SK-N-MC (cell line): ENCODE measurements around the gene CHMP6.
A peak's percentile ranks its signal among the peaks of the same experiment; 100 is the strongest.
"Not testable (repeated sequence)": the region's sequence is repeated elsewhere in the genome, so short reads cannot be mapped to it uniquely, and the experiment has no call there.

Experiments used
- DNase-seq: peaks from one replicate; pipeline ENCODE4 v3.0.0-alpha.2; 2011; ENCODE audit warnings: low read depth, low spot score
- H3K27ac ChIP-seq: fragments of 200-600 bp; sonication (generic); 2 replicates; pipeline ENCODE4 v1.5.1; 2016; ENCODE audit warnings: mixed run types
- H3K36me3 ChIP-seq: fragments of 200-600 bp; sonication (generic); 2 replicates; pipeline ENCODE4 v1.6.1; 2017; ENCODE audit warnings: antibody characterized with exemption, low read length, mixed read lengths; ENCODE audit not compliant: insufficient read depth
- H3K4me3 ChIP-seq: fragments of 200-600 bp; sonication (generic); 2 replicates; pipeline ENCODE4 v1.5.1; 2016
- H3K9ac ChIP-seq: fragments of 200-600 bp; sonication (generic); 2 replicates; pipeline ENCODE4 v1.8.0; 2017; ENCODE audit warnings: mixed run types, mixed read lengths; ENCODE audit not compliant: insufficient read length
- H3K9me3 ChIP-seq: fragments of 200-600 bp; sonication (generic); 2 replicates; pipeline ENCODE4 v1.6.1; 2017; ENCODE audit warnings: low read depth, mild to moderate bottlenecking, antibody characterized with exemption, low read length, moderate library complexity, mixed read lengths
- EZH2 ChIP-seq: fragments of 200-600 bp; sonication (generic); IDR thresholded peaks from one replicate; pipeline ENCODE4 v1.6.1; 2017; ENCODE audit warnings: antibody characterized with exemption
- FOXP2 ChIP-seq: optimal IDR thresholded peaks from 2 replicates; pipeline ENCODE3; 2011; ENCODE audit warnings: mild to moderate bottlenecking, moderate library complexity; ENCODE audit not compliant: insufficient read depth; ENCODE audit errors: extremely low read length, control extremely low read depth
- POLR2AphosphoS5 ChIP-seq: IDR thresholded peaks from 2 replicates; pipeline ENCODE4 v1.6.1; 2012; ENCODE audit warnings: mild to moderate bottlenecking, low read depth, low read length, borderline replicate concordance

CHMP6 gene

DNA sequence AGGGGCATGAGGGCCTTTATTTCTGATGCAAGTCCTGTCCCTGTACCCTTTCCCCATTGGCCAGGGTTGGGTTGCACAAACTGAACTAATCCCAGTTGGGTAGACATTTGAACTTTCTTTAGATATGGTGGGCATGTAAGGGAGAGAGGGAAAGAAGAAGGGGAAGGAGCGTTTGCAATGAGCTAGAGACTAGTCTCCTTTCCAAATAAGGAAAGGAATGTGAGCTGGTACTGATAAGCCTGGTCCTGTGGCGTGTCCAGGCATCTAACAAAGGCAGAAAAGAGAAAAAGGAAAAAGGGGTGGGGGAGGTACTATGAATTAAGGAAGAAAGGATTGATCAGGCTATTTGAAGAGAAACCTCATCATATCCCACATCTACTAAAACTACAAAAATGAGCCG lies 20.3 kb downstream of the CHMP6 start:
- no peaks in the 10 kb centered on the region for H3K9me3 ChIP-seq
- no peak overlapping the region for H3K4me3 ChIP-seq
- no peak overlapping the region for H3K9ac ChIP-seq
- H3K36me3 ChIP-seq = no peaks in the 10 kb centered on the region
- H3K27ac ChIP-seq = no peak overlapping the region
- no peak for TF ChIP-seq EZH2
- TF ChIP-seq POLR2AphosphoS5 = no peak
- no peak for TF ChIP-seq FOXP2
- DNase-seq = no peak

DNA sequence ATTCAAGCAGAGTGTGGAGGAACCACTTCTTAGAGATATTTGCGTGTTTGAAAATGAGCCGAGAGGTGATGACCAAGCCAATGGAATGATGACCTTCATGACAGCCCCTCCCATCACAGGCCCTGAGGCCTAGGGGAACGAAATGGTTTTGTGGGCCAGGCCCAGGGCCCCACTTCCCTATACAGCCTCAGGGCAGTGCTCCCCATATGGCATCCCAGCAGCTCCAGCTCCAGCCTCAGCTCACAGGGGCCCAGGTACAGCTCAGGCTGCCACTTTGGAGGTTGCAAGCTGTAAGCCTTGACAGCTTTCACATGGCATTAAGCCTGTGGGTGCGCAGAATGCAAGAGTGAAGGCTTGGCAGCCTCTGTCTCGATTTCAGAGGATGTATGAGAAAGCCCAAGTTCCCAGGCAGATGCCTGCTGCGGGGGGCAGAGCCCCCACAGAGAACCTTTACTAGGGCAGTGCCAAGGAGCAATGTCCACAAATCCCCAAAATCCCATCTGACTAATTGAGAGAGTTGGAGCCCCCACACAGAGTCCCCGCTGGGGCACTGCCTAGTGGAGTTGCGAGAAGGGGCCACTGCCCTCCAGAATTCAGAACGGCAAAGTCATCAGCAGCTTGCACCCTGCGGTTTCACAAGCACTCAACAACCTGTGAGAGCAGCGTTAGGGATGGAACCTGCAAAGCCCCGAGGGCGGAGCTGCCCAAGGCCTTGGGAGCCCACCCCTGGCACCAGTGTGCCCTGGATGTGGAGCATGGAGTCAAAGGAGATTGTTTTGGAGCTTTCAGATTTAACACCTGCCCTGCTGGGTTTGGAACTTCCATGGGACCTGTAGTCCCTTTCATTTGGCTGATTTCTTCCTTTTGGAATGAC lies 21.2 kb downstream of the CHMP6 start:
- no peak overlapping the region for H3K27ac ChIP-seq
- TF ChIP-seq FOXP2 (no peak), EZH2 (no peak), POLR2AphosphoS5 (no peak)
- H3K9me3 ChIP-seq = no peaks in the 10 kb centered on the region
- H3K9ac ChIP-seq = no peak overlapping the region
- DNase-seq = no peak
- no peak overlapping the region for H3K4me3 ChIP-seq
- H3K36me3 ChIP-seq = no peaks in the 10 kb centered on the region

DNA sequence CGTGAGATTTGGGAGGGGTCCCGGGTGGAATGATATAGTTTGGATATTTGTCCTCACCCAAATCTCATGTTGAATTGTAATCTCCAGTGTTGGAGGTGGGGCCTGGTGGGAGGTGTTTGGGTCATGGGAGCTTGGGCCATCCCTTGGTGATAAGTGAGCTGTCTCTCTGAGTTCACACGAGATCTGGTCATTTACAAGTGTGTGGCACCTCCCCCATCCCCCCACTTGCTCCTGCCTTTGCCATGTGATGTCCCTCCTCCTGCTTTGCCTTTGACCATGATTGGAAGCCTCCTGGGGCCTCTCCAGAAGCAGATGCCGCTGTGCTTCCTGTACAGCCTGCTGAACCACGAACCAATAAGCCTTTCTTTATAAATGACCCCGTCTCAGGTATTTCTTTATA lies 22.0 kb downstream of the CHMP6 start:
- H3K27ac ChIP-seq = no peak overlapping the region
- no peaks in the 10 kb centered on the region for H3K36me3 ChIP-seq
- H3K9me3 ChIP-seq = no peaks in the 10 kb centered on the region
- no peak overlapping the region for H3K4me3 ChIP-seq
- no peak for DNase-seq
- TF ChIP-seq EZH2 (no peak), POLR2AphosphoS5 (no peak), FOXP2 (no peak)
- H3K9ac ChIP-seq = no peak overlapping the region

GRCh38 chr17:81015136-81015535 lies 23.5 kb downstream of the CHMP6 start:
- H3K9me3 ChIP-seq = no peaks in the 10 kb centered on the region
- no peak for DNase-seq
- TF ChIP-seq EZH2 (no peak), POLR2AphosphoS5 (no peak), FOXP2 (no peak)
- no peak overlapping the region for H3K9ac ChIP-seq
- H3K4me3 ChIP-seq = no peak overlapping the region
- H3K27ac ChIP-seq = no peak overlapping the region
- no peaks in the 10 kb centered on the region for H3K36me3 ChIP-seq

DNA sequence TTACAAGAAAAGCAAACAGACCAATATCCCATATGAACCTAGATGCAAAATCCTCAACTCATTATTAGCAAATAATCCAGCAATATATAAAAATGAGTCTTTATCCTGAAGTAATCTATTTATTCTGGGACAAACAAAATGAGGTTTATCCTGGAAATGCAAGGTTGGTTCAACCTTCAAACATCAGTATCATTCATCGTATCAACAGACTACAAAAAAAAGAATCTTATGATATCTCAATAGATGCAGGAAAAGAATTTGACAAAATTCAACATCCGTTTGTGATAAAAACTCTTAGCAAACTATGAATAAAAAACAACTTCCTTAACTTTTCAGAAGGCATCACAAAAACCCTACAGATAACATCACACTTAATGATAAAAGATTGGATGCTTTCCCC lies 24.9 kb downstream of the CHMP6 start:
- TF ChIP-seq POLR2AphosphoS5 = no peak
- no peak for TF ChIP-seq EZH2
- TF ChIP-seq FOXP2 = no peak
- Histone ChIP-seq H3K36me3 (no peaks in the 10 kb centered on the region), H3K9ac (no peak overlapping the region), H3K4me3 (no peak overlapping the region), H3K27ac (no peak overlapping the region), H3K9me3 (no peaks in the 10 kb centered on the region)
- no peak for DNase-seq

GRCh38 chr17:81017330-81017729 lies 25.7 kb downstream of the CHMP6 start:
- not testable (repeated sequence) for H3K4me3 ChIP-seq, H3K36me3 ChIP-seq, H3K9ac ChIP-seq, H3K9me3 ChIP-seq, H3K27ac ChIP-seq, DNase-seq

DNA sequence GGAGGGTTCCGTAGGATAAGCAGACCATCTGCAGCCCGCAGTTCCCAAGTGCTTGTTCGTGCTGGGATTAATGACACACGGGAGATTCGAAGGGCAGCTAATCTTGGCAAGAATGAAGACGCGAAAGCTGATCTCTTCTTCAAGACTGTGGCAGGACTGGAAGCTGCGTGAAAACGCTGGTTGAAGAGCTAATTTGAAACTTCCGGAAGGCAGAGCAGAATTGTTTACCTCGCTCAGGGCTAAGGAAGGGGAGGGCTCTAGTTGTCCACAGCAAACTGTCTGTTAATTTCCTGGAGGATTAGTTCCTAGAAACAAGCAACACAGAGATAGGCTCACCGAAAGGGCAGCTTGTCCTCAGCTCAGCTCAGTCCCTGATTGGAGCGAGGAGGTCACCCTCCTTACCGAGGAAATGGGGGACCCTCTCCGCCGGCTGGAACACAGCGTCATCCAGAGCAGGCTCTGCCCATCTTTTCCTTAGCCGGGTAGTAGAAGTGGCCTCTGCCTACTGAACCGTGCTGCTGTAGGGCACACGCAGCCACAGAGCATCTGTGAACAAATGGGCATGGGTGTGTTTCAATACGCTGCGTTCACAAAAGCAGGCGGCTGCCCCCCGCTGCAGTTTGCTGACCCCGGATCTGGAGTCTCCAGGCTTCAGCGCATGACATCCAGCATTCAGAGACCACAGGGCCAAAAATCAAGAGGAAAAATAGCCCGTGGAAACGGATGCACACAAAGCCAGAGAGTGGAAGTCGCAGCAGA lies 26.6 kb downstream of the CHMP6 start:
- peak; percentile 83 for TF ChIP-seq FOXP2
- TF ChIP-seq POLR2AphosphoS5 = no peak
- DNase-seq = no peak
- Histone ChIP-seq H3K27ac (no peak overlapping the region), H3K36me3 (no peaks in the 10 kb centered on the region), H3K9ac (peak overlapping the region; percentile 41), H3K9me3 (no peaks in the 10 kb centered on the region), H3K4me3 (peak overlapping the region; percentile 70)

GRCh38 chr17:81019563-81020442 lies 28.2 kb downstream of the CHMP6 start:
- DNase-seq = no peak
- Histone ChIP-seq H3K27ac (no peak overlapping the region), H3K4me3 (no peak overlapping the region), H3K36me3 (no peaks in the 10 kb centered on the region), H3K9me3 (no peaks in the 10 kb centered on the region), H3K9ac (no peak overlapping the region)
- no peak for TF ChIP-seq FOXP2
